Retinal pigment epithelial cell (primary cell): ENCODE results near the gene INPPL1.
A peak's percentile ranks its signal among the peaks of the same experiment; 100 is the strongest.

Source experiments
- DNase-seq: peaks from one replicate; pipeline ENCODE4 v3.0.0-alpha.2; 2010; ENCODE audit warnings: low read depth
- H3K4me3 ChIP-seq: 2 replicates; pipeline ENCODE4 v1.5.1; 2011; ENCODE audit warnings: mild to moderate bottlenecking, low read length, control low read depth, moderate library complexity
- TF ChIP-seq, protein P1 (sequence below): conservative IDR thresholded peaks from 2 replicates; pipeline ENCODE4 v1.5.1; 2011; ENCODE audit warnings: low read depth, low read length, control low read depth, inconsistent platforms

INPPL1 gene

GRCh38 chr11:72234920-72235319 is 10.4 kb downstream of the INPPL1 start:
- H3K4me3 ChIP-seq = no peak overlapping the region
- DNase-seq = no peak
- TF ChIP-seq, protein P1, sequence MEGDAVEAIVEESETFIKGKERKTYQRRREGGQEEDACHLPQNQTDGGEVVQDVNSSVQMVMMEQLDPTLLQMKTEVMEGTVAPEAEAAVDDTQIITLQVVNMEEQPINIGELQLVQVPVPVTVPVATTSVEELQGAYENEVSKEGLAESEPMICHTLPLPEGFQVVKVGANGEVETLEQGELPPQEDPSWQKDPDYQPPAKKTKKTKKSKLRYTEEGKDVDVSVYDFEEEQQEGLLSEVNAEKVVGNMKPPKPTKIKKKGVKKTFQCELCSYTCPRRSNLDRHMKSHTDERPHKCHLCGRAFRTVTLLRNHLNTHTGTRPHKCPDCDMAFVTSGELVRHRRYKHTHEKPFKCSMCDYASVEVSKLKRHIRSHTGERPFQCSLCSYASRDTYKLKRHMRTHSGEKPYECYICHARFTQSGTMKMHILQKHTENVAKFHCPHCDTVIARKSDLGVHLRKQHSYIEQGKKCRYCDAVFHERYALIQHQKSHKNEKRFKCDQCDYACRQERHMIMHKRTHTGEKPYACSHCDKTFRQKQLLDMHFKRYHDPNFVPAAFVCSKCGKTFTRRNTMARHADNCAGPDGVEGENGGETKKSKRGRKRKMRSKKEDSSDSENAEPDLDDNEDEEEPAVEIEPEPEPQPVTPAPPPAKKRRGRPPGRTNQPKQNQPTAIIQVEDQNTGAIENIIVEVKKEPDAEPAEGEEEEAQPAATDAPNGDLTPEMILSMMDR = no peak

DNA sequence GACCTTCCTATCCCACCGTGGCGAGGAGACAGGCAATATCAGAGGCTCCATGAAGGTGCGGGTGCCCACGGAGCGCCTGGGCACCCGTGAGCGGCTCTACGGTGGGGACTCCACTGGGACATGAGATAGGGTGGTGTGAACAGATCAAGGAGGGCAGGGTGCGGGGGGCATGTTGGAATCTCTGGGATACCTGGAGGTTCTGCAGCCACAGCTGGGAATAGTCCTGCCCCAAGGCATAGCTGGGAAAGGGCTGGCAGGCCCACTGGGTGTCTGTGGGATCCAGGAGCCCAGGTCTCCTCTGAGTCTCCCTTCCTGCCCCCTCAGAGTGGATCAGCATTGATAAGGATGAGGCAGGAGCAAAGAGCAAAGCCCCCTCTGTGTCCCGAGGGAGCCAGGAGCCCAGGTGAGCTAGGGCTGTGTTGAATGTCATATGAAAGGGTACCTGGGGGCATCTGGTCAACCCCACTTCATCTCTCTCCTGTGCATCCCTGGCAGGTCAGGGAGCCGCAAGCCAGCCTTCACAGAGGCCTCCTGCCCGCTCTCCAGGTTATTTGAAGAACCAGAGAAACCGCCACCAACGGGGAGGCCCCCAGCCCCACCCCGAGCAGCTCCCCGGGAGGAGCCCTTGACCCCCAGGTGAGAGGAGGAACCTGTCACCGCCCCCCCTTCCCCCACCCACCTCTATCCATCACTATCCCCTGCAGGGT is 10.9 kb downstream of the INPPL1 start:
- H3K4me3 ChIP-seq = no peak overlapping the region
- TF ChIP-seq, protein P1 = no peak
- DNase-seq = no peak

DNA sequence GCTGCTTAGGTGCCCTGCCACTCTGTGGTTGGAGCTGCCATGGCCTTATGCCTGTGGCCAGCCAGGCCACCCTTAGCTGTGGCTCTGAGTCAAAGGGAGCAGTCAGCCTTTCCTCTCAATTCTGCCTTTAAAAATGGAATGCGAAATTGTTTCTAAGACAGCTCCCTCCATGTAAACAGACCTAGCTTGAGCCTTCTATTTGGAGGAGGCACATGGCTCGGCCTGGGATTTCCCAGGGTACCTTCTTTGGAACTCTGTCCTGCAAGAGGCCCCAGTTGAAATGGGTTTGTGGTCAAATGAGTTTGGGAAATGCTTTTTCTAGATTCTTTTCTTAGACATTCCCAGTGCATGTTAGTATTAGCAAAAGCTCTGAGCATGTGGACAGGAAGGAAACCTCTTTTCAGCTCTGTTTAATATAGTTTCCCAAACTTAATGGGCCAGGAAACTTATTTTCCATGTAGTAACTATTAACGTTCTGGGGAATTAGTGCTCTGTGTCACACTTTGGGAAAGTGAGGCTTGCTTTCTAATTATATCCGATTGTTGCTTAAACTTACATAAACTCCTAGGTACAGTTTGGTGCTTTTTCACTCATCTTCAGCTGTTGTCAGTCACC is 11.6 kb downstream of the INPPL1 start:
- TF ChIP-seq, protein P1 = no peak
- DNase-seq = no peak
- no peak overlapping the region for H3K4me3 ChIP-seq

DNA sequence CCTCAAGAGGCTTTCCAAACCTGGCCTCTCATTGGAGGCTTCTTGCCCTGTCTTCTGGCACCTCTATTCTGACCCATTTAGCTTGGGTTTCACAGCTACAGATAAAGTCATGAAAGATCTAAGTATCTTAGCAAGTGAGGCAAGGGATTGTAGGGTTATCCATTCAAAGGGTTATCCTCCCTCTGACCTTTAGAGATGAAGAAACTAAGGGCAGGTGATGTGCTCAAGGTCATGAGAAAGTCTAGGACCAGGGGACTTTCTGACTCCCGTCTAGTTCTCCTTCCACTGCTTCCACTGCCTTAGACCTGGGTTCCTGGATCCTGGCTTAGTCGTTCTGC is 12.2 kb downstream of the INPPL1 start:
- TF ChIP-seq, protein P1 = no peak
- no peak for DNase-seq

GRCh38 chr11:72237112-72237931 is 12.8 kb downstream of the INPPL1 start:
- no peak overlapping the region for H3K4me3 ChIP-seq
- no peak for DNase-seq
- TF ChIP-seq, protein P1 = no peak

More for the DNA sequence above, 12.2 kb downstream of the INPPL1 start:
- H3K4me3 ChIP-seq = no peak overlapping the region

DNA sequence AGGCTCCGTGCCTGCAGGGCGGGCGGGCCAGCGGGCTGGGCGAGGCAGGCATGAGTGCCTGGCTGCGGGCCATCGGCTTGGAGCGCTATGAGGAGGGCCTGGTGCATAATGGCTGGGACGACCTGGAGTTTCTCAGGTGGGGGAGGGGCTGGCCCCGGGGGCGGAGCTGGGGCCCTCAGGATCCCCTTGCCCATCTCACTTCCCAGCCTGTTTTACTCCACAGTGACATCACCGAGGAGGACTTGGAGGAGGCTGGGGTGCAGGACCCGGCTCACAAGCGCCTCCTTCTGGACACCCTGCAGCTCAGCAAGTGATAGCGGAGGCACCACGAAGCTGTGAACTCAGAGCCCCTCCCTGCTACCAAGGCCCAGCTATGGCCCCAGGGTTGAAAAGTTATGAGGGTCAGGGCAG is 13.5 kb downstream of the INPPL1 start:
- DNase-seq = peak; percentile 26
- TF ChIP-seq, protein P1 = peak; percentile 92
- H3K4me3 ChIP-seq = no peak overlapping the region
